Measurements from ENCODE around the gene SMYD3.

DNA sequence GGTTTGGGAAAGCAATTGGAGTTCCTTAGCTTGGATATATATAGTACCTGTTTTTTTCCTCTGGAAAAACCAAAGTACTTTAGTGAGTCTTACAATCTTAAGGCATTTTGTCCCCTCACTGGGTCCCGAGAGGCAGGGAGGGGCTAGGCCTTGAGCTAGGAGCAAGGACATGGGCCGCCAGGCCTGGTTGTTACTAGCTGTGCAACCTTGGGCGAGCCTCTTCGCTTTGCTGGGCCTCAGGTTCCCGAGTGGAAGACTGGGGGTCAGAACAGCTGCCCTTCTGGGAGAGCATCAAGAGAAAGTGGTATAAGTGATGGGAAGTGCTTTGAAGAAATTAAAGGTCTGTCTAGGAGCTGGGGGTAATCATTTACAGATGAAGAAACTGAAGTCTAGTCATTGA is 799.1 kb downstream of the SMYD3 start:
- no peak for TF ChIP-seq CTCF (IDR thresholded peaks at IDR 0.05; ENCODE audit: insufficient read depth, low read depth, low read length)
- no peak for TF ChIP-seq EZH2 (IDR thresholded peaks at IDR 0.05; ENCODE audit: insufficient read depth, low read length)

Data from astrocyte (in vitro differentiated cells and primary cell).